Hepatocyte (in vitro differentiated cells): Measurements from ENCODE around the gene CLIC6.

Experiments
- EZH2 ChIP-seq: fragments of 200-600 bp; sonication (generic); IDR thresholded peaks from 2 replicates; pipeline ENCODE4 v1.6.1; 2016; ENCODE audit warnings: antibody characterized with exemption, mild to moderate bottlenecking, borderline replicate concordance
- TF ChIP-seq, protein P1 (sequence below): fragments of 200-600 bp; sonication (generic); IDR thresholded peaks from 2 replicates; pipeline ENCODE4 v1.5.1; 2016; ENCODE audit warnings: antibody characterized with exemption, mild to moderate bottlenecking; ENCODE audit not compliant: poor library complexity

DNA sequence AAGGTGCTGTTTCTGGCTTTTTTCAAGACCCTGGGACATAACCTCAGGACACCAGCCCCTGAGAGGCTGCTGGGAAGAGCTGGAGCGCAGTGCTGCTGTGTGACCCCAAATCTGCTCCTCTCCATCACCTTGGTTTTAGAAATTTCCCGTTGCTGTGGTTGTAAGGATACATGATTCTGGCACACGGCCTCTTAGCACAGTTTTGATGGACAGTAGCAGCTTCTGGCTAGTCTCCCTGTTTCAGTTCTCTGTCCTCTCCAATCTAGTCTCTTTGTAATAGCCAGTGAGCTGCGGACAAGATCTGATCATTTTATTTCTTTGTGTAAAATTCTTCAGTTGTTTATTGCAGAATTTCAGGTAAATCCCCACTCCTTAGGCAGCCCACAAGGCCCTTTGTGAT lies 3.1 kb downstream of the CLIC6 start:
- TF ChIP-seq, protein P1, sequence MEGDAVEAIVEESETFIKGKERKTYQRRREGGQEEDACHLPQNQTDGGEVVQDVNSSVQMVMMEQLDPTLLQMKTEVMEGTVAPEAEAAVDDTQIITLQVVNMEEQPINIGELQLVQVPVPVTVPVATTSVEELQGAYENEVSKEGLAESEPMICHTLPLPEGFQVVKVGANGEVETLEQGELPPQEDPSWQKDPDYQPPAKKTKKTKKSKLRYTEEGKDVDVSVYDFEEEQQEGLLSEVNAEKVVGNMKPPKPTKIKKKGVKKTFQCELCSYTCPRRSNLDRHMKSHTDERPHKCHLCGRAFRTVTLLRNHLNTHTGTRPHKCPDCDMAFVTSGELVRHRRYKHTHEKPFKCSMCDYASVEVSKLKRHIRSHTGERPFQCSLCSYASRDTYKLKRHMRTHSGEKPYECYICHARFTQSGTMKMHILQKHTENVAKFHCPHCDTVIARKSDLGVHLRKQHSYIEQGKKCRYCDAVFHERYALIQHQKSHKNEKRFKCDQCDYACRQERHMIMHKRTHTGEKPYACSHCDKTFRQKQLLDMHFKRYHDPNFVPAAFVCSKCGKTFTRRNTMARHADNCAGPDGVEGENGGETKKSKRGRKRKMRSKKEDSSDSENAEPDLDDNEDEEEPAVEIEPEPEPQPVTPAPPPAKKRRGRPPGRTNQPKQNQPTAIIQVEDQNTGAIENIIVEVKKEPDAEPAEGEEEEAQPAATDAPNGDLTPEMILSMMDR: no peak
- no peak for TF ChIP-seq EZH2
